GM23338 (cell line): ENCODE data around the gene C19orf18. TPM values are rescaled to one million over a fixed set of nuclear protein-coding genes. Genes with fewer than 3 reads are reported as not detected.

Experiments used
- ATAC-seq: fragments of 200-7000 bp; cut with Tn5 transposase; 3 replicates; pipeline ENCODE4 v1.9.1; 2020
- DNase-seq: peaks from one replicate; pipeline ENCODE4 v3.0.0-alpha.2; 2015; ENCODE audit warnings: low spot score
- H2AFZ ChIP-seq: fragments of 200-600 bp; sonication (generic); 2 replicates; pipeline ENCODE4 v1.8.0; 2016; ENCODE audit warnings: antibody characterized with exemption, mild to moderate bottlenecking, moderate library complexity
- H3F3A ChIP-seq: fragments of 200-600 bp; sonication (generic); replicated peaks from 2 replicates; pipeline ENCODE4 v1.8.0; 2017; ENCODE audit warnings: antibody characterized with exemption, mixed run types, low read depth
- H3K27ac ChIP-seq: fragments of 200-600 bp; sonication (generic); 2 replicates; pipeline ENCODE4 v1.6.1; 2016; ENCODE audit warnings: low read depth
- H3K27me3 ChIP-seq: fragments of 200-600 bp; sonication (generic); 2 replicates; pipeline ENCODE4 v1.8.0; 2016; ENCODE audit warnings: mild to moderate bottlenecking, mixed run types, moderate library complexity; ENCODE audit not compliant: insufficient read depth
- H3K36me3 ChIP-seq: fragments of 200-600 bp; sonication (generic); 2 replicates; pipeline ENCODE4 v1.8.0; 2016; ENCODE audit warnings: mild to moderate bottlenecking; ENCODE audit not compliant: insufficient read depth
- H3K4me1 ChIP-seq: fragments of 200-600 bp; sonication (generic); 2 replicates; pipeline ENCODE4 v1.8.0; 2016; ENCODE audit warnings: mild to moderate bottlenecking, moderate library complexity; ENCODE audit not compliant: insufficient read depth
- H3K4me2 ChIP-seq: fragments of 200-600 bp; sonication (generic); 2 replicates; pipeline ENCODE4 v1.7.1; 2017; ENCODE audit warnings: mixed run types
- H3K4me3 ChIP-seq: fragments of 200-600 bp; sonication (generic); 2 replicates; pipeline ENCODE4 v1.6.1; 2016; ENCODE audit warnings: mixed run types
- H3K79me2 ChIP-seq: fragments of 200-600 bp; sonication (generic); replicated peaks from 2 replicates; pipeline ENCODE4 v1.8.0; 2017; ENCODE audit warnings: mild to moderate bottlenecking; ENCODE audit not compliant: insufficient read depth
- H3K9me2 ChIP-seq: fragments of 200-600 bp; sonication (generic); 2 replicates; pipeline ENCODE4 v1.8.0; 2017; ENCODE audit not compliant: insufficient read depth
- H4K20me1 ChIP-seq: fragments of 200-600 bp; sonication (generic); replicated peaks from 2 replicates; pipeline ENCODE4 v1.8.0; 2017; ENCODE audit warnings: mild to moderate bottlenecking; ENCODE audit not compliant: insufficient read depth
- H3K27ac Mint-ChIP-seq: 2 replicates; pipeline ENCODE4 v1.8.0; 2020; ENCODE audit warnings: inconsistent platforms, mild to moderate bottlenecking, moderate library complexity, mixed read lengths
- H3K27me3 Mint-ChIP-seq: 3 replicates; pipeline ENCODE4 v1.8.0; 2022; ENCODE audit warnings: low read depth, mild to moderate bottlenecking, moderate library complexity, mixed read lengths, inconsistent platforms; ENCODE audit not compliant: insufficient read depth, poor library complexity
- H3K36me3 Mint-ChIP-seq: 3 replicates; pipeline ENCODE4 v1.8.0; 2021; ENCODE audit warnings: low read depth, mild to moderate bottlenecking, inconsistent platforms, moderate library complexity, mixed read lengths
- H3K4me1 Mint-ChIP-seq: 3 replicates; pipeline ENCODE4 v1.8.0; 2020; ENCODE audit warnings: mild to moderate bottlenecking, inconsistent platforms, mixed read lengths
- H3K4me3 Mint-ChIP-seq: 3 replicates; pipeline ENCODE4 v1.8.0; 2021; ENCODE audit warnings: moderate library complexity, mild to moderate bottlenecking, inconsistent platforms, mixed read lengths
- H3K9me3 Mint-ChIP-seq: 3 replicates; pipeline ENCODE4 v1.8.0; 2020; ENCODE audit warnings: moderate library complexity, mild to moderate bottlenecking, inconsistent platforms, mixed read lengths
- CREB1 ChIP-seq: fragments of 250-450 bp; sonication (Bioruptor Pico); IDR thresholded peaks from 2 replicates; pipeline ENCODE4 v1.5.0; 2020; ENCODE audit warnings: low read depth, mild to moderate bottlenecking, moderate library complexity
- EZH2 ChIP-seq: fragments of 200-600 bp; sonication (generic); IDR thresholded peaks from one replicate; pipeline ENCODE4 v1.8.0; 2017; ENCODE audit warnings: antibody characterized with exemption, mild to moderate bottlenecking, low read depth; ENCODE audit not compliant: unreplicated experiment
- EZH2phosphoT487 ChIP-seq: fragments of 200-600 bp; sonication (generic); IDR thresholded peaks from one replicate; pipeline ENCODE4 v1.8.1; 2018; ENCODE audit warnings: antibody characterized with exemption; ENCODE audit not compliant: unreplicated experiment
- JUNB ChIP-seq: IDR thresholded peaks from one replicate; pipeline ENCODE4 v1.6.1; 2016; ENCODE audit warnings: antibody characterized with exemption; ENCODE audit not compliant: unreplicated experiment
- NANOG ChIP-seq: IDR thresholded peaks from 2 replicates; pipeline ENCODE4 v1.6.1; 2016; ENCODE audit warnings: antibody characterized with exemption, borderline replicate concordance
- ZNF114 ChIP-seq: fragments of 250-450 bp; sonication (Bioruptor Pico); IDR thresholded peaks from 2 replicates; pipeline ENCODE4 v1.5.0; 2020; ENCODE audit warnings: mild to moderate bottlenecking, moderate library complexity
- long read RNA-seq: library from polyadenylated mRNA; unstranded; transcript quantifications from one replicate; pipeline ENCODE4 v2.0.0, GENCODE V29; 2020; ENCODE audit not compliant: unreplicated experiment
- polyA plus RNA-seq: library from polyadenylated mRNA; unstranded; fragments of >200 nt; fragmentation: Nextera tagmentation; extraction: Ambion mirVana; gene quantifications from 2 replicates; pipeline ENCODE4 v1.2.1, GENCODE V29; 2016
- total RNA-seq: library from RNA; depleted of rRNA; stranded (reverse); fragments of >200 nt; shearing (Covaris generic); gene quantifications from 2 replicates; pipeline ENCODE4 v1.2.3, GENCODE V29; 2014; rRNA removed
- TF ChIP-seq, protein P1 (sequence below), 2 experiments: fragments of 200-600 bp in 1 of 2; sonication (generic) in 1 of 2; conservative IDR thresholded peaks; 2 replicates each; pipeline versions ENCODE4 v1.5.1 to v1.6.1; 2016 to 2017; ENCODE audit warnings: antibody characterized with exemption in 2 of 2, low read depth in 2 of 2, mild to moderate bottlenecking in 2 of 2, moderate library complexity in 1 of 2
- TF ChIP-seq, protein P2 (sequence below): IDR thresholded peaks from 2 replicates; pipeline ENCODE4 v1.6.1; 2016; ENCODE audit warnings: antibody characterized with exemption
- TF ChIP-seq, protein P3 (sequence below): fragments of 250-450 bp; sonication (Bioruptor Pico); IDR thresholded peaks from 2 replicates; pipeline ENCODE4 v1.5.0; 2020; ENCODE audit warnings: mild to moderate bottlenecking, moderate library complexity

The C19orf18 gene
- total RNA-seq (not detected in 2 replicates), polyA plus RNA-seq (0.66 and 1.0 TPM in 2 replicates)
- long read RNA-seq, result 0 reads

DNA sequence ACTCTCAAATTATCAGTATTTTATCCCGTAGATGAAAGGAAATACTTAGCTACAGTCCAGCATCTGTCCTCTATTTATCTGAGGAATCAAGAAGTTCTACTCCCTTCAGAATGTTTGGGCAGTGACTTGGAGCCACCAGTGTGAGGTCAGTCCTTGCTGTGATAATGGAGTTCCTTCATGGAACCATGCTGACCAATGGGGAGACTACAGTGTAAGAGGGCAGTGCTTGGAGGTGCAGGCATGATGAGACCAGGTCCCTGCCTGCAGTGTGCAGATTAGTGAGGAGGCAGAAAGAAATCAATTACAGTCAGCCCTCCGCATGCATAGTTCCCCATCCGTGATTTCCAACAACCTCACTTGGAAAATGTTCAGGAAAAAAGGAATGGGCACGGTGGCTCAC lies at the start of gene C19orf18:
Gene C19orf18, minus strand, starts transcription at position 101 of the 400 bp plus-strand sequence. CDS start 102 bp downstream, outside the sequence.
- no peak within 1 kb of the TSS for H3K27ac Mint-ChIP-seq
- Histone ChIP-seq H4K20me1 (no peaks in the 10 kb centered on the region), H2AFZ (no peak within 1 kb of the TSS), H3F3A (no peaks in the 10 kb centered on the region), H3K27me3 (no peaks in the 10 kb centered on the region), H3K9me2 (no peaks in the 10 kb centered on the region), H3K79me2 (no peaks in the 10 kb centered on the region), H3K36me3 (peaks cover 32% of the 10 kb centered on the region), H3K4me3 (no peak within 1 kb of the TSS), H3K4me1 (no peaks in the 10 kb centered on the region), H3K27ac (no peak within 1 kb of the TSS), H3K4me2 (no peak within 1 kb of the TSS)
- TF ChIP-seq EZH2 (no peak), NANOG (no peak), EZH2phosphoT487 (no peak), ZNF114 (CRISPR knock-in tag) (no peak), JUNB (no peak), CREB1 (CRISPR knock-in tag) (no peak)
- TF ChIP-seq, protein P1, sequence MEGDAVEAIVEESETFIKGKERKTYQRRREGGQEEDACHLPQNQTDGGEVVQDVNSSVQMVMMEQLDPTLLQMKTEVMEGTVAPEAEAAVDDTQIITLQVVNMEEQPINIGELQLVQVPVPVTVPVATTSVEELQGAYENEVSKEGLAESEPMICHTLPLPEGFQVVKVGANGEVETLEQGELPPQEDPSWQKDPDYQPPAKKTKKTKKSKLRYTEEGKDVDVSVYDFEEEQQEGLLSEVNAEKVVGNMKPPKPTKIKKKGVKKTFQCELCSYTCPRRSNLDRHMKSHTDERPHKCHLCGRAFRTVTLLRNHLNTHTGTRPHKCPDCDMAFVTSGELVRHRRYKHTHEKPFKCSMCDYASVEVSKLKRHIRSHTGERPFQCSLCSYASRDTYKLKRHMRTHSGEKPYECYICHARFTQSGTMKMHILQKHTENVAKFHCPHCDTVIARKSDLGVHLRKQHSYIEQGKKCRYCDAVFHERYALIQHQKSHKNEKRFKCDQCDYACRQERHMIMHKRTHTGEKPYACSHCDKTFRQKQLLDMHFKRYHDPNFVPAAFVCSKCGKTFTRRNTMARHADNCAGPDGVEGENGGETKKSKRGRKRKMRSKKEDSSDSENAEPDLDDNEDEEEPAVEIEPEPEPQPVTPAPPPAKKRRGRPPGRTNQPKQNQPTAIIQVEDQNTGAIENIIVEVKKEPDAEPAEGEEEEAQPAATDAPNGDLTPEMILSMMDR (conservative IDR thresholded peaks at IDR 0.05; ENCODE audit: low read depth in 2 of 2), result no peak
- TF ChIP-seq, protein P2, sequence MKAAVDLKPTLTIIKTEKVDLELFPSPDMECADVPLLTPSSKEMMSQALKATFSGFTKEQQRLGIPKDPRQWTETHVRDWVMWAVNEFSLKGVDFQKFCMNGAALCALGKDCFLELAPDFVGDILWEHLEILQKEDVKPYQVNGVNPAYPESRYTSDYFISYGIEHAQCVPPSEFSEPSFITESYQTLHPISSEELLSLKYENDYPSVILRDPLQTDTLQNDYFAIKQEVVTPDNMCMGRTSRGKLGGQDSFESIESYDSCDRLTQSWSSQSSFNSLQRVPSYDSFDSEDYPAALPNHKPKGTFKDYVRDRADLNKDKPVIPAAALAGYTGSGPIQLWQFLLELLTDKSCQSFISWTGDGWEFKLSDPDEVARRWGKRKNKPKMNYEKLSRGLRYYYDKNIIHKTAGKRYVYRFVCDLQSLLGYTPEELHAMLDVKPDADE, result no peak
- TF ChIP-seq, protein P3, sequence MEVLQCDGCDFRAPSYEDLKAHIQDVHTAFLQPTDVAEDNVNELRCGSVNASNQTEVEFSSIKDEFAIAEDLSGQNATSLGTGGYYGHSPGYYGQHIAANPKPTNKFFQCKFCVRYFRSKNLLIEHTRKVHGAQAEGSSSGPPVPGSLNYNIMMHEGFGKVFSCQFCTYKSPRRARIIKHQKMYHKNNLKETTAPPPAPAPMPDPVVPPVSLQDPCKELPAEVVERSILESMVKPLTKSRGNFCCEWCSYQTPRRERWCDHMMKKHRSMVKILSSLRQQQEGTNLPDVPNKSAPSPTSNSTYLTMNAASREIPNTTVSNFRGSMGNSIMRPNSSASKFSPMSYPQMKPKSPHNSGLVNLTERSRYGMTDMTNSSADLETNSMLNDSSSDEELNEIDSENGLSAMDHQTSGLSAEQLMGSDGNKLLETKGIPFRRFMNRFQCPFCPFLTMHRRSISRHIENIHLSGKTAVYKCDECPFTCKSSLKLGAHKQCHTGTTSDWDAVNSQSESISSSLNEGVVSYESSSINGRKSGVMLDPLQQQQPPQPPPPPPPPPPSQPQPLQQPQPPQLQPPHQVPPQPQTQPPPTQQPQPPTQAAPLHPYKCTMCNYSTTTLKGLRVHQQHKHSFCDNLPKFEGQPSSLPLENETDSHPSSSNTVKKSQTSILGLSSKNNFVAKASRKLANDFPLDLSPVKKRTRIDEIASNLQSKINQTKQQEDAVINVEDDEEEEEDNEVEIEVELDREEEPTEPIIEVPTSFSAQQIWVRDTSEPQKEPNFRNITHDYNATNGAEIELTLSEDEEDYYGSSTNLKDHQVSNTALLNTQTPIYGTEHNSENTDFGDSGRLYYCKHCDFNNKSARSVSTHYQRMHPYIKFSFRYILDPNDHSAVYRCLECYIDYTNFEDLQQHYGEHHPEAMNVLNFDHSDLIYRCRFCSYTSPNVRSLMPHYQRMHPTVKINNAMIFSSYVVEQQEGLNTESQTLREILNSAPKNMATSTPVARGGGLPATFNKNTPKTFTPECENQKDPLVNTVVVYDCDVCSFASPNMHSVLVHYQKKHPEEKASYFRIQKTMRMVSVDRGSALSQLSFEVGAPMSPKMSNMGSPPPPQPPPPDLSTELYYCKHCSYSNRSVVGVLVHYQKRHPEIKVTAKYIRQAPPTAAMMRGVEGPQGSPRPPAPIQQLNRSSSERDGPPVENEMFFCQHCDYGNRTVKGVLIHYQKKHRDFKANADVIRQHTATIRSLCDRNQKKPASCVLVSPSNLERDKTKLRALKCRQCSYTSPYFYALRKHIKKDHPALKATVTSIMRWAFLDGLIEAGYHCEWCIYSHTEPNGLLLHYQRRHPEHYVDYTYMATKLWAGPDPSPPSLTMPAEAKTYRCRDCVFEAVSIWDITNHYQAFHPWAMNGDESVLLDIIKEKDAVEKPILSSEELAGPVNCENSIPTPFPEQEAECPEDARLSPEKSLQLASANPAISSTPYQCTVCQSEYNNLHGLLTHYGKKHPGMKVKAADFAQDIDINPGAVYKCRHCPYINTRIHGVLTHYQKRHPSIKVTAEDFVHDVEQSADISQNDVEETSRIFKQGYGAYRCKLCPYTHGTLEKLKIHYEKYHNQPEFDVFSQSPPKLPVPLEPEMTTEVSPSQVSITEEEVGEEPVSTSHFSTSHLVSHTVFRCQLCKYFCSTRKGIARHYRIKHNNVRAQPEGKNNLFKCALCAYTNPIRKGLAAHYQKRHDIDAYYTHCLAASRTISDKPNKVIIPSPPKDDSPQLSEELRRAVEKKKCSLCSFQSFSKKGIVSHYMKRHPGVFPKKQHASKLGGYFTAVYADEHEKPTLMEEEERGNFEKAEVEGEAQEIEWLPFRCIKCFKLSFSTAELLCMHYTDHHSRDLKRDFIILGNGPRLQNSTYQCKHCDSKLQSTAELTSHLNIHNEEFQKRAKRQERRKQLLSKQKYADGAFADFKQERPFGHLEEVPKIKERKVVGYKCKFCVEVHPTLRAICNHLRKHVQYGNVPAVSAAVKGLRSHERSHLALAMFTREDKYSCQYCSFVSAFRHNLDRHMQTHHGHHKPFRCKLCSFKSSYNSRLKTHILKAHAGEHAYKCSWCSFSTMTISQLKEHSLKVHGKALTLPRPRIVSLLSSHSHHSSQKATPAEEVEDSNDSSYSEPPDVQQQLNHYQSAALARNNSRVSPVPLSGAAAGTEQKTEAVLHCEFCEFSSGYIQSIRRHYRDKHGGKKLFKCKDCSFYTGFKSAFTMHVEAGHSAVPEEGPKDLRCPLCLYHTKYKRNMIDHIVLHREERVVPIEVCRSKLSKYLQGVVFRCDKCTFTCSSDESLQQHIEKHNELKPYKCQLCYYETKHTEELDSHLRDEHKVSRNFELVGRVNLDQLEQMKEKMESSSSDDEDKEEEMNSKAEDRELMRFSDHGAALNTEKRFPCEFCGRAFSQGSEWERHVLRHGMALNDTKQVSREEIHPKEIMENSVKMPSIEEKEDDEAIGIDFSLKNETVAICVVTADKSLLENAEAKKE, result no peak
- ATAC-seq (no peak), DNase-seq (no peak)
- H3K27me3 Mint-ChIP-seq, result peaks cover 5% of the 10 kb centered on the region
- H3K9me3 Mint-ChIP-seq, result peaks cover 97% of the 10 kb centered on the region
- peaks cover 84% of the 10 kb centered on the region for H3K36me3 Mint-ChIP-seq
- no peaks in the 10 kb centered on the region for H3K4me1 Mint-ChIP-seq
- H3K4me3 Mint-ChIP-seq, result no peak within 1 kb of the TSS
